K562 (cell line): ENCODE results near the gene KCND3. TPM values are rescaled to one million over a fixed set of nuclear protein-coding genes. Genes with fewer than 3 reads are reported as not detected.

ENCODE experiments used
- ATAC-seq: fragments of 200-7000 bp; cut with Tn5 transposase; 3 replicates; pipeline ENCODE4 v1.9.1; 2020; ENCODE audit warnings: moderate library complexity
- BruUV-seq: library from RNA; stranded (reverse); fragments of 400-500 nt; replicated peaks from 2 replicates; lab custom pipeline; 2021; lab: Mats Ljungman, UMichigan
- CTCF ChIA-PET: fragments of 300-600 bp; formaldehyde crosslinking; extraction: SDS; loops from one replicate; lab custom pipeline; 2021; ENCODE audit warnings: low intra/inter-chr PET ratio; lab: Yijun Ruan, JAX
- POLR2A ChIA-PET: fragments of 300-600, 350-650 bp; sonication (Branson Sonifier 250); formaldehyde crosslinking; extraction: SDS; loops from one replicate; lab custom pipeline; 2021; ENCODE audit warnings: antibody characterized with exemption, inconsistent platforms; lab: Yijun Ruan, JAX
- DNase-seq, 4 experiments: peaks; one replicate each; pipeline versions ENCODE4 v3.0.0 to v3.0.0-alpha.2; 2011 to 2018; ENCODE audit warnings: low spot score in 3 of 4, mixed read lengths in 3 of 4; ENCODE audit errors: extremely low read depth in 1 of 4
- FAIRE-seq: peaks from 2 replicates; lab custom pipeline; 2011; peaks lifted over from hg19 to GRCh38; lab: Jason Lieb, UNC
- H2AFZ ChIP-seq: 2 replicates; pipeline ENCODE4 v1.6.0; 2011; ENCODE audit warnings: low read depth, low read length, control low read depth, inconsistent platforms
- H3K27ac ChIP-seq: fragments of 200-600 bp; 3 replicates; pipeline ENCODE4 v1.8.0; 2011; ENCODE audit warnings: low read depth, mild to moderate bottlenecking, control low read depth, inconsistent platforms, low read length, moderate library complexity, mixed read lengths; ENCODE audit errors: extremely low read depth
- H3K27me3 ChIP-seq, 2 experiments: fragments of 300-600 bp in 1 of 2; 2 replicates in 1 of 2; 3 replicates in 1 of 2; pipeline versions ENCODE4 v1.6.0 to v1.8.0; 2011; ENCODE audit warnings: inconsistent platforms in 2 of 2, low read length in 2 of 2, mild to moderate bottlenecking in 1 of 2, mixed read lengths in 1 of 2, moderate library complexity in 1 of 2; ENCODE audit not compliant: control insufficient read depth in 2 of 2, insufficient read depth in 2 of 2
- H3K36me3 ChIP-seq: fragments of 300-600 bp; 3 replicates; pipeline ENCODE4 v1.8.0; 2011; ENCODE audit warnings: mild to moderate bottlenecking, low read length, inconsistent platforms; ENCODE audit not compliant: control insufficient read depth, insufficient read depth
- H3K4me1 ChIP-seq, 2 experiments: fragments of 200-600 bp in 1 of 2; replicated peaks in 1 of 2; 2 replicates in 1 of 2; 3 replicates in 1 of 2; pipeline versions ENCODE4 v1.5.1 to v1.8.0; 2011; ENCODE audit warnings: inconsistent platforms in 2 of 2, low read length in 2 of 2, mild to moderate bottlenecking in 1 of 2, mixed read lengths in 1 of 2, moderate library complexity in 1 of 2; ENCODE audit not compliant: control insufficient read depth in 2 of 2, insufficient read depth in 2 of 2
- H3K4me2 ChIP-seq: 2 replicates; pipeline ENCODE4 v1.6.1; 2011; ENCODE audit warnings: low read length, control low read depth, inconsistent platforms, mixed read lengths; ENCODE audit not compliant: insufficient read depth
- H3K4me3 ChIP-seq: fragments of 200-600 bp; sonication (generic), shearing (Covaris generic); 2 replicates; pipeline ENCODE4 v1.5.1; 2016; ENCODE audit warnings: control low read depth, inconsistent platforms
- H3K79me2 ChIP-seq: fragments of 200-600 bp; 3 replicates; pipeline ENCODE4 v1.8.0; 2011; ENCODE audit warnings: low read length, inconsistent platforms; ENCODE audit not compliant: control insufficient read depth, insufficient read depth
- H3K9ac ChIP-seq, 2 experiments: 2 replicates each; pipeline versions ENCODE4 v1.6.0 to v1.6.1; 2011; ENCODE audit warnings: low read depth in 2 of 2, low read length in 2 of 2, control low read depth in 1 of 2, inconsistent platforms in 1 of 2, mild to moderate bottlenecking in 1 of 2, mixed read lengths in 1 of 2; ENCODE audit not compliant: insufficient read depth in 1 of 2
- H3K9me1 ChIP-seq: one replicate; pipeline ENCODE4 v1.6.0; 2011; ENCODE audit warnings: inconsistent platforms, mild to moderate bottlenecking, low read length, moderate library complexity; ENCODE audit not compliant: control insufficient read depth, insufficient read depth
- H3K9me3 ChIP-seq: replicated peaks from 2 replicates; pipeline ENCODE4 v1.5.1; 2011; ENCODE audit warnings: low read depth, low read length, inconsistent platforms; ENCODE audit not compliant: control insufficient read depth, insufficient read depth
- H4K20me1 ChIP-seq: replicated peaks from 2 replicates; pipeline ENCODE4 v1.6.1; 2011; ENCODE audit warnings: low read length, inconsistent platforms, mixed read lengths; ENCODE audit not compliant: control insufficient read depth, insufficient read depth
- HEY1 ChIP-seq: fragments of 250-450 bp; sonication (Bioruptor Pico); IDR thresholded peaks from 2 replicates; pipeline ENCODE4 v1.5.0; 2020; ENCODE audit warnings: mild to moderate bottlenecking, moderate library complexity, borderline replicate concordance
- MCM2 ChIP-seq: fragments of 450-650 bp; IDR thresholded peaks from 2 replicates; pipeline ENCODE4 v1.6.1; 2017; ENCODE audit warnings: low read depth, mild to moderate bottlenecking
- NCOA2 ChIP-seq, 2 experiments: fragments of 450-650 bp; IDR thresholded peaks; 2 replicates each; pipeline ENCODE4 v1.6.1; 2018; ENCODE audit warnings: mild to moderate bottlenecking in 2 of 2, moderate library complexity in 1 of 2; ENCODE audit not compliant: partially characterized antibody in 2 of 2
- NUFIP1 ChIP-seq: fragments of 450-650 bp; IDR thresholded peaks from 2 replicates; pipeline ENCODE4 v1.6.1; 2018; ENCODE audit not compliant: partially characterized antibody
- PHB ChIP-seq: fragments of 250-450 bp; sonication (Bioruptor Pico); IDR thresholded peaks from 2 replicates; pipeline ENCODE4 v1.5.0; 2021
- PML ChIP-seq: IDR thresholded peaks from 2 replicates; pipeline ENCODE4 v1.6.1; 2012; ENCODE audit warnings: low read length, inconsistent platforms
- RCOR1 ChIP-seq, 2 experiments: IDR thresholded peaks; 2 replicates each; pipeline ENCODE4 v1.6.1; 2012; ENCODE audit warnings: low read depth in 2 of 2, low read length in 2 of 2, borderline replicate concordance in 1 of 2, improper control_type of control experiment in 1 of 2
- SMAD3 ChIP-seq: fragments of 450-650 bp; formaldehyde crosslinking; conservative IDR thresholded peaks from 2 replicates; pipeline ENCODE4 v1.4.0; 2020; ENCODE audit warnings: mild to moderate bottlenecking
- SP1 ChIP-seq: sonication (generic); formaldehyde crosslinking; IDR thresholded peaks from 2 replicates; pipeline ENCODE4 v1.8.1; 2022; ENCODE audit warnings: mild to moderate bottlenecking, missing genetic modification reagents
- ZNF263 ChIP-seq: sonication (generic); formaldehyde crosslinking; IDR thresholded peaks from 2 replicates; pipeline ENCODE4 v1.8.0; 2022; ENCODE audit warnings: mild to moderate bottlenecking, missing genetic modification reagents, borderline replicate concordance
- WGBS: fragments of 100-300 bp; shearing (Covaris generic); methylation state at CpG from one replicate; pipeline ENCODE4 v1.1.6; 2016; ENCODE audit warnings: low coverage, mixed read lengths; ENCODE audit not compliant: insufficient coverage; ENCODE audit errors: missing lambda C conversion rate; 5-methylcytosine and 5-hydroxymethylcytosine counted together
- in situ Hi-C: fragments of 300-500 bp; cut with MboI; formaldehyde crosslinking; loops from 4 replicates; pipeline ENCODE4 v1.15.0; 2018; ENCODE audit warnings: inconsistent platforms, mixed read lengths
- intact Hi-C: fragments of 100-400 bp; cut with micrococcal nuclease; formaldehyde crosslinking; loops from 2 replicates; pipeline ENCODE4 v1.14.2; 2022
- polyA plus RNA-seq, 8 experiments: library from polyadenylated mRNA; depleted of rRNA in 4 of 8; stranded (reverse) in 5 of 8; unstranded in 3 of 8; fragments of >200 nt; fragmentation: Nextera tagmentation in 2 of 8; fragmentation: Illumina TruSeq in 1 of 8; extraction: Ambion mirVana in 2 of 8; extraction: Trizol in 1 of 8; gene quantifications; 2 replicates each; pipeline versions ENCODE4 v1.2.1 to v1.2.3, GENCODE V29; 2011 to 2014; ENCODE audit warnings: inconsistent platforms in 1 of 8, missing spikeins in 1 of 8
- total RNA-seq, 7 experiments: library from RNA; depleted of rRNA in 6 of 7; stranded (reverse); fragments of >200 nt in 6 of 7; fragmentation: Illumina TruSeq in 2 of 7; extraction: Trizol in 2 of 7; gene quantifications; 2 replicates each; pipeline versions ENCODE4 v1.2.1 to v1.2.3, GENCODE V29; 2011 to 2021; ENCODE audit warnings: low replicate concordance in 1 of 7
- TF ChIP-seq, protein P1 (sequence below), 2 experiments: fragments of 450-650 bp; IDR thresholded peaks; 2 replicates each; pipeline ENCODE4 v1.6.1; 2016
- TF ChIP-seq, protein P2 (sequence below): fragments of 250-450 bp; sonication (Bioruptor Pico); IDR thresholded peaks from 2 replicates; pipeline ENCODE4 v1.5.0; 2021; ENCODE audit warnings: mild to moderate bottlenecking, moderate library complexity

Gene KCND3
- total and polyA plus RNA-seq, 9 of the 15 experiments (the other 6 are each of a cell fraction or from before 2014, with no cell fraction given) = not detected

DNA sequence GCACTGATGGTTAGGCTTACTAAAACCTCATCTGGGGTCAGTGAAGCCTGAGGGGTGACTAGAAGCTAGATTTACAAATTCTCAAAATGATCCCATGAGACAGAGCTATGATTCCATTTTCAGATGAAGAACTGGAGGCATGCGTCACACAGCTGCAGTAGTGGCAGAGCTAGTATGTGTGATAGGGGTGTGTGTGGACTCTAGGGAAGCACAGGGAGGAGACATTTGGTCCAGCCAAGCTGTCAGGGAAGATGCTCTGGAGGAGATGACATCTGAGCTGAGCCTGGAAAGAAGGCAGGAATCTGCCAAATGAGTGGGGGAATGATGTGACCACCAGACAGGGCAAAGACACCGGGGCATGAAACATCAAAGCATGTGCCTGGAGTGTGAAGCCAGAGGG is 12.0 kb upstream of the KCND3 start (continued):
- TF ChIP-seq PML (no peak), NCOA2 (IDR thresholded peaks at IDR 0.05; ENCODE audit: partially characterized antibody in 2 of 2) (no peak), SMAD3 (CRISPR knock-in tag) (no peak), PHB (no peak)
- TF ChIP-seq, protein P1, sequence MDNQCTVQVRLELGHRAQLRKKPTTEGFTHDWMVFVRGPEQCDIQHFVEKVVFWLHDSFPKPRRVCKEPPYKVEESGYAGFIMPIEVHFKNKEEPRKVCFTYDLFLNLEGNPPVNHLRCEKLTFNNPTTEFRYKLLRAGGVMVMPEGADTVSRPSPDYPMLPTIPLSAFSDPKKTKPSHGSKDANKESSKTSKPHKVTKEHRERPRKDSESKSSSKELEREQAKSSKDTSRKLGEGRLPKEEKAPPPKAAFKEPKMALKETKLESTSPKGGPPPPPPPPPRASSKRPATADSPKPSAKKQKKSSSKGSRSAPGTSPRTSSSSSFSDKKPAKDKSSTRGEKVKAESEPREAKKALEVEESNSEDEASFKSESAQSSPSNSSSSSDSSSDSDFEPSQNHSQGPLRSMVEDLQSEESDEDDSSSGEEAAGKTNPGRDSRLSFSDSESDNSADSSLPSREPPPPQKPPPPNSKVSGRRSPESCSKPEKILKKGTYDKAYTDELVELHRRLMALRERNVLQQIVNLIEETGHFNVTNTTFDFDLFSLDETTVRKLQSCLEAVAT (IDR thresholded peaks at IDR 0.05) = no peak
- TF ChIP-seq, all 486 proteins: peak for 0

DNA sequence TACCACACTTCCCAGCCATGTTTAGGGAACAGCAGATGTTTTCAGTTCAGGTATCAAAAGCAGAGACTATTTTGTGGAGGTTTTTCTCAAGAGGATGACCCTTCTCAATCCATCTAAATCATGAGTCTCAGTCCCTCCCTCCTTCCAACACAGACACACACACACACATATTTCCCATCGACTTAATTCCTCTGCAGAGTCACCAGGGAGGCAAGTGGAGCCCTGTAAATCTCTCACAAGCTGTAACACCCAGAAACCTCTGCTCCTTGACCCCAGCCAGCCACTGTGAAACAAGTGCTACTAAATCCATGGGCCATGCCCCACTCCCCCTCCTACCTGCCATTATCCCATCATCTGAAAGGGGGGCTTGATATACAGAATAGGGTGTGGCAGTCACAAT is 10.6 kb upstream of the KCND3 start:
- 0% methylated on average over 1 of the region's 1 CpG for WGBS
- no TSS peak for BruUV-seq
- H3K79me2 ChIP-seq = no peaks in the 10 kb centered on the region
- no peaks in the 10 kb centered on the region for H3K9me3 ChIP-seq
- H3K4me2 ChIP-seq = no peak overlapping the region
- ChIA-PET CTCF (no interaction called here), POLR2A (no interaction called here)
- no peak overlapping the region for H3K9ac ChIP-seq
- no peaks in the 10 kb centered on the region for H3K36me3 ChIP-seq
- TF ChIP-seq SP1 = no peak
- TF ChIP-seq, protein P2, sequence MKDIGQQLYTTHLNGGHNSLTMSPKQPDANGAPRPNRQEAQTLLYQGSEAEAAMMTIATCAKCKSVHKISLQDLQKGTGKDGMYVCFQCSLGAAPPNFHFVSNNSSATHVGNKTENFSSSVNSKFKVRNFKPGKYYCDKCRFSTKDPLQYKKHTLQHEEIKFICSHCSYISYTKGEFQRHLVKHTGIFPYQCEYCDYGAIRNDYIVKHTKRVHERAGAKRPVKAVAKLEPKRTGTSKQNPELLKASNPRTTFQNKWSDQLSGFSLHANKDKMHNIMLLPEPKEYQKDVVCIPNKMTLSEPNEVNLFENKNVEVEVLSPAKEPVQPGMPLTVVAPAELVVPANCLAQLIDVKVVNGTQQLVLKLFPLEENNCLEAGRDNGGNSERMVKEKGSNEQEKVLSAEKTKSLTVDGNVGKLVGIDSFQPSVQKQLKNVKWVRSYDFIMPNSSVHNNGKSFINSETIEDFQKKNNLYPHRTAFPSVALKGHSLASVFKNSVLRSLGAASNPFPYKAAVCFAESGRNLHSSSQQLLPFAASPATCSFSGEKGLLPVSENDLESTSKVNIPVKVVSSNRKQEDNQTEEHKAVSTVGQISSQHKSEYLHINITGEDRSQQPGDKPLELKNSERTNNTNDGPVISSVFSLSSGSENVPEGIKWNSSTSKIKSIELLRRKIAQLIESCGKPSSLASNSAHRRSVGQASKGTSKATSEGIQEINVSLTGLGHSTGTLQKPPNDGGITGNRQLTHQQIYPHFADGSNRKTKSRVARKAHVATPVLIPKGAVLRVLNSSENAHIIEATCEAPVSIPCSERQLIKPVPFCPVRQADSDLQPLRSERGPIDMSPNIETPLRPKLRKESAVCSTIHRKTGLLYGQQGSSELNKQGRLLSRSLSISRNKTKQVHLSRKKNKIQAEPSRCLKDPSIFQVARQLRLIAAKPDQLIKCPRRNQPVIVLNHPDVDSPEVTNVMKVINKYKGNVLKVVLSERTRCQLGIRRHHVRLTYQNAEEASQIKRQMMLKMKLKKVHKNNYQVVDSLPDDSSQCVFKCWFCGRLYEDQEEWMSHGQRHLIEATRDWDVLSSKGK (CRISPR knock-in tag) = no peak
- TF ChIP-seq ZNF263 = no peak
- TF ChIP-seq HEY1 (CRISPR knock-in tag) = no peak
- no peak for TF ChIP-seq RCOR1 (IDR thresholded peaks at IDR 0.05; ENCODE audit: borderline replicate concordance in 1 of 2, low read depth in 2 of 2, low read length in 2 of 2)
- no peak for TF ChIP-seq NUFIP1
- no peak for TF ChIP-seq MCM2
- FAIRE-seq (no peak), DNase-seq (no peak), ATAC-seq (no peak)
- H3K4me3 ChIP-seq = no peak overlapping the region
- H4K20me1 ChIP-seq = no peaks in the 10 kb centered on the region; the same call in 1 of the 2 replicates
- H3K27ac ChIP-seq = no peak overlapping the region
- H3K9me1 ChIP-seq = no peaks in the 10 kb centered on the region
- in situ Hi-C loops (no loop called here), intact Hi-C loops (no loop called here)
- peaks cover 0 to 6% of the 10 kb centered on the region in 2 experiments; a peak in 1 of 5 replicates for H3K27me3 ChIP-seq
- H3K4me1 ChIP-seq = no peaks in the 10 kb centered on the region
- no peak overlapping the region for H2AFZ ChIP-seq
